Measurements from ENCODE around the gene ZFC3H1. TPM values are rescaled to one million over a fixed set of nuclear protein-coding genes. Genes with fewer than 3 reads are reported as not detected.
"Not testable (repeated sequence)": the region's sequence is repeated elsewhere in the genome, so short reads cannot be mapped to it uniquely, and the experiment has no call there.

ZFC3H1 gene
- total RNA-seq, 1 donor from 2014 or later, result 57.1 TPM

- DNase-seq, result no peak
- Histone ChIP-seq H3K9me3 (no peaks in the 10 kb centered on the region), H3K36me3 (peaks cover 52% of the 10 kb centered on the region), H3K27me3 (ENCODE audit: low read depth) (no peaks in the 10 kb centered on the region), H3K4me1 (no peaks in the 10 kb centered on the region), H3K4me3 (no peak overlapping the region), H3K27ac (no peak overlapping the region)
- no peak for TF ChIP-seq CTCF (IDR thresholded peaks at IDR 0.05)
- ATAC-seq, result no peak
- intact Hi-C loops (cut with DNase I), result no loop called here
These were observed 38.9 kb upstream of the ZFC3H1 start for GRCh38 chr12:71702590-71702989.

GRCh38 chr12:71702181-71702580, 38.5 kb upstream of the ZFC3H1 start:
- H3K27ac ChIP-seq; H3K9me3 ChIP-seq; H3K4me1 ChIP-seq; DNase-seq; H3K27me3 ChIP-seq (ENCODE audit: low read depth); ATAC-seq; H3K4me3 ChIP-seq; intact Hi-C loops (cut with DNase I): not testable (repeated sequence)
- H3K36me3 ChIP-seq, result peaks cover 56% of the 10 kb centered on the region

DNA sequence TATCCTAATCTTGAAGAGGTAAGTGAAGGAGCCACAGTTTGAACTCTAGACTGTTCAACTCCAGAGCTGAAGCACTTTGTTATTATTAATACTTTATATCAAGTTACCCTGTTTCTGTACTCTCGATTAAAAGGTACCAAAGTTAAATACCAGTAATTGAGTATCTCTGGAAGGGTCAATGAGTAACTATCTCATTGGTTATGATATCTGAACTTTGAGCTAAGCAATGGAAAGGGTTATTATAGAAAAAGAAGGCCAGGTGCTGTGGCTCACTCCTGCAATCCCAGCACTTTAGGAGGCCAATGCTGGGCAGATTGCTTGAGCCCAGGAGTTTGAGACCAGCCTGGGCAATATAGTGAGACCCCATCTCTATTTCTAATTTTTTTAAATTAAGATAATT, 32.1 kb upstream of the ZFC3H1 start:
- no peaks in the 10 kb centered on the region for H3K9me3 ChIP-seq
- H3K4me1 ChIP-seq, result no peaks in the 10 kb centered on the region
- peaks cover 50% of the 10 kb centered on the region for H3K36me3 ChIP-seq
- intact Hi-C loops (cut with DNase I), result no loop called here
- no peak for TF ChIP-seq CTCF (IDR thresholded peaks at IDR 0.05)
- H3K27me3 ChIP-seq (ENCODE audit: low read depth), result no peaks in the 10 kb centered on the region
- H3K27ac ChIP-seq, result no peak overlapping the region
- no peak overlapping the region for H3K4me3 ChIP-seq
- no peak for DNase-seq
- no peak for ATAC-seq

DNA sequence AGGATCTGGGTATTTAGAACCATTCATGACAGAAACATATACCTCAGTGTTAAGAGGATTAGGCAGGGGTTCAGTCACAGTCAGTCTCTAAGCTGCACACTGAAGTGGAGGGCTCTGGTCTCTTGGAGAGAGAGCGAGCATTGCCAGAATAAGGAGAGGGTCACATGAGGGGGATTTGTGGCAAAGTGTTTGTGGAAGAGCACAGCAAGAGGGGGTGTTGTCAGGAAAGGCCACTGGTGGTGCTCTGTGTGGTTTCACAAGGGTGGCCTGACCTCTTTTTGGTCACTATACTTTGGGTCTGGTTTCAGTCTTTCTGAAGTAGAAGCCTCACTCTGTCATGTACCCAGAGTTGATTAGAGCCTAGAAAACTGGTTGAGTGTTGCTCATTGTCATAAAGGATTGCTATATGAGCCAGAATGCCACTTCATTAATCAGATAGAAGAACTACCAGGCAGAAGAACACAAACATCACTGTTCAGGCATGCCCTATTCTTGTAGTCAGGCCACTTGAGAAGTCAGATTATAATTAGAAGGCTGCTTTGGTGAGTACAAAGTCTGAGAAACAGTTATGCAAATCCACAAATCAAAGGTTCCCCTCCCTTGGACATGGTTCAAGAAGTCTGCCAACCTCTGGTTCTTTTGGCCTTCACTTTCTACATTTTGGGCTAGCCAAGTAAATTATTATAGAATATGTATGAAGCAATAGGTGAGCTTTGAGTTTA, 30.6 kb upstream of the ZFC3H1 start:
- intact Hi-C loops (cut with DNase I), result no loop called here
- no peak overlapping the region for H3K27ac ChIP-seq
- H3K36me3 ChIP-seq, result peaks cover 34% of the 10 kb centered on the region
- H3K4me3 ChIP-seq, result no peak overlapping the region
- no peaks in the 10 kb centered on the region for H3K9me3 ChIP-seq
- ATAC-seq (no peak), DNase-seq (no peak)
- no peaks in the 10 kb centered on the region for H3K4me1 ChIP-seq
- no peak for TF ChIP-seq CTCF (IDR thresholded peaks at IDR 0.05)
- no peaks in the 10 kb centered on the region for H3K27me3 ChIP-seq (ENCODE audit: low read depth)

DNA sequence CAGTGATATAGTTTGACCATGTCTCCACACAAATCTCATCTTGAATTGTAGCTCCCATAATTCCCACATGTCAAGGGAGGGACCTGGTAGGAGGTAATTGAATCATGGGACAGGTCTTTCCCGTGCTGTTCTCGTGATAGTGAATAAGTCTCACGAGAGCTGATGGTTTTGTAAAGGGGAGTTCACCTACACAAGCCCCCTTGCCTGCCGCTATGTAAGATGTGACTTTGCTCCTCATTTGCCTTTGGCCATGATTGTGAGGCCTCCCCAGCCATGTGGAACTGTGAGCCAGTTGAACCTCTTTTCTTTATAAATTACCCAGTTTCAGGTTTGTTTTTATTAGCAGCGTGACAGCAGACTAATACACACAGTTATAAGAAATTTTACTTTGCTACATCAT, 30.0 kb upstream of the ZFC3H1 start:
- H3K36me3 ChIP-seq, result peaks cover 28% of the 10 kb centered on the region
- H3K27me3 ChIP-seq (ENCODE audit: low read depth); DNase-seq; H3K4me1 ChIP-seq; H3K27ac ChIP-seq; H3K9me3 ChIP-seq; H3K4me3 ChIP-seq; intact Hi-C loops (cut with DNase I); ATAC-seq: not testable (repeated sequence)

DNA sequence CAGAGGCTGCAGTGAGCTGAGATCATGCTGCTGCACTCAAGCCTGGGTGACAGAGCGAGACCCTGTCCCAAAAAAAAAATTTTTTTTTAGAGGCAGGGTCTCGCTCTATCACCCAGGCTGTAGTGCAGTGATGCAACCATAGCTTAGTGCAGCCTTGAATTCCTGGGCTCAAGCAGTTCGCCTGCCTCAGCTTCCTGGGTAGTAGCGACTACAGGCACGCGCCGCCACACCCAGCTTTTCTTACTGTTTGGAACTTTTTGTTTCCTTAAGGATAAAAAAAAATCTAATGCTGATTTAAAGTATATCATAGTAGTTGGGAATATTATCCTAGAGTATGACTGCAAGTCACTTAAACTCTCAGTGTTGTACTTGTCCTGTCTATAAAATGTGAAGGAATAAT, 29.5 kb upstream of the ZFC3H1 start:
- intact Hi-C loops (cut with DNase I), result no loop called here
- ATAC-seq (no peak), DNase-seq (no peak)
- Histone ChIP-seq H3K27me3 (ENCODE audit: low read depth) (no peaks in the 10 kb centered on the region), H3K4me3 (no peak overlapping the region), H3K36me3 (peaks cover 23% of the 10 kb centered on the region), H3K4me1 (peaks cover 5% of the 10 kb centered on the region), H3K27ac (no peak overlapping the region), H3K9me3 (no peaks in the 10 kb centered on the region)
- no peak for TF ChIP-seq CTCF (IDR thresholded peaks at IDR 0.05)

All from lower lobe of right lung (tissue), 2 donors.